SW480 (cell line): ENCODE results near the gene NAA80.

Experiments
- DNase-seq: peaks from one replicate; pipeline ENCODE4 v3.0.0-alpha.2; 2016; ENCODE audit warnings: low spot score

Gene NAA80

GRCh38 chr3:50327943-50328691, 28.9 kb upstream of the NAA80 start, which contains the start of gene TUSC2:
Gene TUSC2, minus strand, starts transcription at chr3:50328223. Its CDS starts 124 bp downstream, at chr3:50328099.
- DNase-seq = peak; percentile 95

GRCh38 chr3:50327129-50327528, 27.9 kb upstream of the NAA80 start:
- DNase-seq = no peak

DNA sequence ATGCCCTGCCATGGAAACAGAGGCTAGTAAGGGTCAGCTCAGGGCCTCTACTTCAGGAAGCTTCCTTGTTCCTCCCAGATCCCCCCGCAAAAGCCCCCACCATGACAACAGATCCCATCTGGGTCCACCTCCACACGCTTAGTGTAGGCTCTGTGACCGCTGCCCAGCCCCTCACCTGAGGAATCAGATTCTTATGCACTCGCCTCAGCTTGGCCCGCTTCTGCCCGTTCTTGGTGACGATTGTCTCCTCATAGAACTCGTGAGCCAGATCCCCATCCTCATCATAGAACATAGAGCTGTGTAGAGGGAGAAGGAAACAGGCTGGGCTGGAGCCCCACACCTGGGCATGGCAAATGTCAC, 27.0 kb upstream of the NAA80 start:
- DNase-seq = no peak

DNA sequence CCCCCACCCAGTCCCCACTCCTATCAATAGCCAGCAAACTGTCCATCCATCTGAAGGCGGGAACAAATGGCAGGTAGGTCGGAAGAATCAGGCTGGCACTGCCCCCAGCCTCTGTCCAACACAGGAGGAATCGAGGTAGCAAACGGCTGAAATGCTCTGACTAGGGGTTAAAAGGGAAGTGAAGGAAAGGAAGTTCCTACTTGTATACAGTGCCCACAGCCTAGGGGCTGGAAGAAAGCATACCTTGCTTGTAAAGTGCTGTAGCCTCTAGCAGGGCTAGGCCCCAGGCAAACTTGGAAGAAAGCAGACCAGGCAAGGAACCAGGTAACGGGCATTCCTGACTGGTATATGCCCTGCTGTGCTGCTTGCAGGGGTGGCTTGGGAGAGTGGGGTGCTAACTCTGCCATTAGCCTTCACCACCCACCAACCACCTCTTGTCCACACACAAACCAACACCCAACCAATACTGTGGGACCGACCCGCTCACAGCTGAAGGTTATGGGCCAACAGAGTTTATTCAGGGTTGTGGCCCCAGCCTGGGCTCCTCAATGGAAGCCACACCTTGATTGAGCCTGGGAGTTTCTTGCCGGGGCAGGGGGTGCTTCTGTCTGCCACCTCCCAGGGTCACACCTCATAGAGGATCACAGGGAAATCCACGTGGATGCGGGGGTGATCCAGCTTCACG, 26.4 kb upstream of the NAA80 start:
- DNase-seq = no peak

- no peak for DNase-seq
These were observed 25.9 kb upstream of the NAA80 start for GRCh38 chr3:50325113-50325480.

DNA sequence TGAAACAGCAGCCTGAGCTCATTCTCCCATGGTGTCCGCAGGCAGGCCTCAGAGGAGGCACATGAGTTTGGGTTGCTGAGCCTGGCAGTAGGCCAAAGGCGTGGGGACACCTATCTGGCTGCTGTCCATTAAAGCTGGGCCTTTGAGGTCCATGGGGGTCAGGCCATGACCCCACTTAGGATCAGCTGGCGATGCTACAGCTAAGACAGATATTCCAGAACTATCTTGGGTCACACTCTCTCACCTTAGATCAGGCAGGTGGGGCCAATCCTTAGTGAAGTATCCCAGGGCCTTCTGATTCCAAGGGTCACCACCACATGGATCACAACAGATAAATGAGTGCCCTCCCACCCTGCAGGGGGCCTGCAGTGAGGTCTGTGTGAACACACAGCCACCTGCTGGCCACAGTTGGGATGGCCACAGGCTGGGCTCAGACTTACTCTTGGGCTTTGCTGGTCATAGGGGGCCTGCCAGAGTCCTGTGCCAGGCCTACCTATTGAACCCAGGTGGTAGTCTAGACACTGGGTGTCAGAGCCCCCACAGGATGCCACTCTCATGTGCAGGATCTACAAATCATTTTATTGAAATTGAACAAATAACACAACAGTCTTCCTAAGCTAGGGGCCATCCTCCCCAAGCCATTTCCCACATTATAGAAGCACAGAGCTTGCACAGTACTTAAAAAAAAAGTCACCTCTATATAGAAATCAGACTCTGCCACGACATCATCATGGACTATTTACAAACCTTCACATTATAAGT, 25.3 kb upstream of the NAA80 start:
- DNase-seq = peak; percentile 63

- DNase-seq = no peak
These were observed 24.5 kb upstream of the NAA80 start for GRCh38 chr3:50323614-50324199.

GRCh38 chr3:50323092-50323600, 23.9 kb upstream of the NAA80 start:
- no peak for DNase-seq

DNA sequence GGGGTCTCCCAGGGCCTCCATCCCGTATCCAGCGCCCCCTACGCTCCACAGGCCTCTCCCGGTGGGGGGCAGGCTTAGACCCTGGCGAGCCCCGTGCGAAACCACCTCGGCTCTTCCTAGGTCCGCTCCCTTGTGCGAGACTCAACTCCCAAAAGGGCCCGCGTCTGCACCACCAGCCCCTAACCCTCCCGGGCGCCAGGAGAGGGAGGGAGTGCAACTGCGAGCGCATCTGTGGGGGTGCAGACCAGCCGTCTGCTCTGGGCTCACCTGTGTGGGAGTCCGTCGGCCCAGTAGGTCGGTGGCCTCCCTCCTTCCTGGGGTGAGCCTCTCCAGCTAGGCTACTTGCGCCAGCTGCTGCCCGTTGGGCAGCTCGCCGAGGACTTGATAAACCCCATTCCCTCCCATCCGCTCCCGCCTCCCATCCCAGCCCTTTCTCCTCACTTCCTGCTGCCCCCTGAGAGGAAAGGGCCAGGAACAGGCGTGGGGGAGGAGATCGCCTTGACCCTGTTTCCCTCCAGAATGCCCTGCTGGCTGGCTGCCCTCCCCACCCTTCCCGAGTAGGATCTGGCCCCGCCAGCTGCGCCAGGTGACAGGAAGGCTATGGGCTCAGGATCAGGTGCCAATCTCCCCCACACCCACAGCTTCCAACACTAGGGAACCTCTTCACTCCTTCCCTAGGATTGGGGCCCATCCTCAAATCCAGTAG, 23.3 kb upstream of the NAA80 start, which contains the start of gene HYAL2:
HYAL2 (minus strand) TSS at position 360 of the 706 bp plus-strand sequence. CDS start 2,256 bp downstream, outside the sequence.
- DNase-seq = no peak

- DNase-seq = no peak
These were observed 22.8 kb upstream of the NAA80 start for GRCh38 chr3:50322115-50322385.

DNA sequence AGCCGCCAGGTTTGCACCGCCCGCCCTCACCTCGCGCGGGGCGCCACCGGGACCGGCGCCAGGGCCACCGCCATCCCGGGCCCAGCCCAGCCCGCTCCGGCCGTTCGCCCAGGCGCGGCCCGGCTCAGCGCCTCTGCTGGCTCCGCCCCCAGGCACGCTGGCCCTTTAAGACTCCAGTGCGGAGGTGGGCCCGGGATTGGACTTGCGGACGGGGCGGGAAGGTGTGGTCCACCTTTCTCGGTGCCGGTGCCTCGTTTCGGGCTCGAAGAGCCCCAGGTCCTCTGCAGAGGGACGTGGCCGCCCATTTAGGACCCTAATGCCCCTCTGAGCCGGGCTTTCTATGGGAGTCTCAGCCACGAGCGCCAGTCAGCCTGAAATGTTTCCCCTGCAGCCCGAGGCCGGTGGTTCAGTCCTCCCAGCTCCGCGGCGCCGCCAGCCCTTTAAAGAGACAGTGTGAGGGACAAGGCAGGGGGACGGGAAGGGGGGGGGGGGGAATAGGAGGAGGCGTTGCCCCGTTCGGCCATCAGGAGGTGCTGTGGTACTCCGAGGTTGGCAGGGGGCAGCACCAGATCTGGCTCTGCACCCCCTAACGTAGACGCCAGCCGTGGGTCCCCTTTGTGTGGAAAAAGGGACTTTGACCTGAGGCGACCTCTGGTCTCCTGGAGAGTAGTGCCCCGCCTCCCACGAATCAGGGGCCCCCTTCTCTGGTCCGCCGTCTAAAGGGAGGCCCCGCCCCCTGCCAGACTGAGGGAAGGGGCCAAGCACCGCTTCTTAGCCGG, 22.3 kb upstream of the NAA80 start:
- peak; percentile 89 for DNase-seq

DNA sequence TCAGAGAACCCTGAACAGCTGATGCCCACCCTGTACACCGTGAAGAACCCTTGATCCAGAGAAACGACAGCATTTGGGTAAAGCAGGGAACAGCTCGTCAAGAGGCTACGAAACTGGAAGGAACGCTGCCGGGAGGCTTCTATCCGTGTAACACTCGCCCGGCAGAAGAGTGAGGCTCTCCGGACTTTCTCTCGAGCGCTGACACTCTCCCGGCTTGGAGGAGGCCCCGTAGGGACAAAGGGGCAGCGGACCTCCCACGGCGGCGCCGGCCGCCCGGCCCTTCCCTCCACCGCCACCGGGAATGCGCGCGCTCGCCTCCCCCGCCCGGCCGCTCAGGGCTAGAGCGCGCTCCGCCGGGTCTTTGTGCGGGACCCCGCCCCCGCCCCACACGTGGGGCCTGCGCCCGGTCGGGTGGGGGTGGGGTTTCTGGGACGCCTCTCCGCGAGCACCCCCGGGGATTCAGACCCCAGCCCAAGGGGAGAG, 21.7 kb upstream of the NAA80 start:
- DNase-seq = no peak

- no peak for DNase-seq
These were observed 20.9 kb upstream of the NAA80 start for GRCh38 chr3:50319894-50320625.

GRCh38 chr3:50319181-50319893, 20.1 kb upstream of the NAA80 start:
- DNase-seq = no peak

- DNase-seq = no peak
These were observed 19.4 kb upstream of the NAA80 start for GRCh38 chr3:50318615-50319014.

GRCh38 chr3:50318163-50318562, 19.0 kb upstream of the NAA80 start:
- no peak for DNase-seq

DNA sequence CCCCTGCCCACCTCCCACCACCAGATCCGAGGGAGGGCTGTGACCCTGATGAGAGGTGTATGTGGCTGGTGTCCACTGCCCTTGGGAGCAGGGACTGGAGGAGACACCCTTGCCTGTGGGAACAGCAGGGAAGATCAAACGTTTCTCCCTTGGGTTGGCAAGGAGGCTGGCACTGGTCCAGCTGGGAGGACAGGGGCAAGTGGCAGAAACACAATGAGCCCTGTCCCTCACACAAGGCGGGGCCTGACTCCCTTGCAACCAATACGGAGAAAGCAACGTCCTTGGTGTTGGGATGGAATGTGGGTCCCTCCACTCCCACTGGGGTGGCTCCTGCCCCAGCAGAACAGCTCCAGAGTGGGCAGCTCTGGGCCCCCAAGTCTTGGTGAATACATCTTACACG, 18.1 kb upstream of the NAA80 start:
- DNase-seq = peak; percentile 88

DNA sequence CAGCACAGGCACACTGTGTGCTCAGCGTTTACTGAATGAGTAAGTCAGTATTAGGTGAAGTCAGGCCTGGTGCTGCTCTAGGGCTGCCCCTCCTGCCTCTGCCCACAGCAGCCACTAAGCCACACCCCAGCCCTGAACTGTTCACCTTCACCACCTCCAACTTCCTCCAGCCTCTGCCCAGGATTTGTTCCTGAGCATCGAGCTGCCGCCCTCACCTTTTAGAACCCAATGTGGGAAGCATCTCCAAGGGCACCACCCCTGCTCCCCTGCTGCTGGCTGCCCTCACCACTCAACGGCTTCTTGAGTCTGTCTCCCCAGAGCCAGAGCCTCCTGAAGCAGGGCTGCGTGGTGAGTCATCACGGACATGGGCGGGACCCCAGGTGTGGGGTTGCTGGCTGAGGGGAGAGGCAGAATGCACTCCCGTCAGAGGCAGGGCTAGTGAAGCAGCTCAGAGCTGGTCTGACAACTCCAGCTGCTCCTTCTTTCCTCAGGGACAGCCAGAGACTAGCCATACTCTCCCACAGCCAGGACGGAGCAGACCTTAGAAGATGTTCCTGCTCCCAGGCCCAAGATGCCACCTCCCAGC, 17.5 kb upstream of the NAA80 start:
- DNase-seq = peak; percentile 95

DNA sequence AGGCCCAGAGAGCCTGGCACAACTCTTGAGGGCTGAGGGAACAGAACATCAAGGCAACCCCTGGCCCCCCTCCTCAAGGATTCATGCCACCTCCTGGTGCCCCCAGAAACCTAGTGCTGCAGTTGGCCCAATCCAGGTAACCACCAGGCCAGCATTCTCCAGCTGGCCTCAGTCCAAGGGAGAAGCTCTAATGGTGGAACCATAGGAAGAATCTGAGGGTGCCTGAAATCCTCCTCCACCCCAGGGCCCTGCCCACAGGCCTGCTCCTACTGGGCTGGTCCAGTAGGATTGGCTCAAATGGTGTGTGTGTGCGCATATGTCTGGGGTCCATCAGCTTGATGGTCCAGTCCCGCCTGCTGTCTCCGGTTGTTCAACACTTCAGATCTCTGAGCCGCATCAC, 15.6 kb upstream of the NAA80 start:
- DNase-seq = no peak
